HCT116 (cell line): ENCODE data around the gene SEC16A. TPM values are rescaled to one million over a fixed set of nuclear protein-coding genes. Genes with fewer than 3 reads are reported as not detected.
A peak's percentile ranks its signal among the peaks of the same experiment; 100 is the strongest.

Source experiments
- ATAC-seq: fragments of 200-7000 bp; cut with Tn5 transposase; 2 replicates; pipeline ENCODE4 v1.9.1; 2020; ENCODE audit warnings: mild to moderate bottlenecking, moderate library complexity
- BruUV-seq: library from RNA; stranded (reverse); fragments of 400-500 nt; replicated peaks from 2 replicates; lab custom pipeline; 2021; lab: Mats Ljungman, UMichigan
- CTCF ChIA-PET: fragments of 300-600 bp; sonication (Branson Sonifier 250); formaldehyde crosslinking; loops from one replicate; lab custom pipeline; 2021; ENCODE audit warnings: antibody characterized with exemption; lab: Charles Lee
- POLR2A ChIA-PET: fragments of 300-600, 350-600 bp; sonication (Branson Sonifier 250); formaldehyde crosslinking; loops from one replicate; lab custom pipeline; 2021; ENCODE audit warnings: antibody characterized with exemption; lab: Charles Lee
- RAD21 ChIA-PET, 2 experiments: fragments of 300-600 bp; sonication (Branson Sonifier 250); formaldehyde crosslinking; loops; one replicate each; lab custom pipeline; 2023; ENCODE audit warnings: low total read pairs in 2 of 2; ENCODE audit not compliant: uncharacterized antibody in 2 of 2, unreplicated experiment in 2 of 2, low non-redundant PET in 1 of 2; lab: Charles Lee
- DNase-seq: peaks from one replicate; pipeline ENCODE4 v3.0.0-alpha.2; 2010; ENCODE audit warnings: low read depth, low spot score
- H2AFZ ChIP-seq: fragments of 200-600 bp; shearing (Covaris generic), sonication (generic); 2 replicates; pipeline ENCODE4 v1.6.1; 2017; ENCODE audit warnings: low read depth, mixed run types, mixed read lengths, antibody characterized with exemption, low read length; ENCODE audit not compliant: poor library complexity, severe bottlenecking
- H3K27ac ChIP-seq: 2 replicates; pipeline ENCODE4 v1.5.1; 2012; ENCODE audit warnings: low read depth, low read length
- H3K27me3 ChIP-seq: fragments of 200-600 bp; sonication (generic); 2 replicates; pipeline ENCODE4 v1.6.1; 2016; ENCODE audit warnings: mixed run types, low read length, mixed read lengths; ENCODE audit not compliant: insufficient read depth
- H3K36me3 ChIP-seq, 2 experiments: fragments of 200-500 bp in 1 of 2; fragments of 200-600 bp in 1 of 2; sonication (Bioruptor generic) in 1 of 2; sonication (generic) in 1 of 2; 2 replicates each; pipeline versions ENCODE4 v1.5.1 to v1.6.1; 2014 to 2016; ENCODE audit warnings: low read length in 2 of 2, inconsistent platforms in 1 of 2, mixed read lengths in 1 of 2, mixed run types in 1 of 2; ENCODE audit not compliant: insufficient read depth in 2 of 2, control insufficient read depth in 1 of 2
- H3K4me1 ChIP-seq, 2 experiments: fragments of 200-600 bp in 1 of 2; sonication (generic) in 1 of 2; 2 replicates each; pipeline versions ENCODE4 v1.5.1 to v1.6.1; 2012 to 2017; ENCODE audit warnings: low read length in 2 of 2, inconsistent platforms in 1 of 2, mild to moderate bottlenecking in 1 of 2, mixed read lengths in 1 of 2, mixed run types in 1 of 2, moderate library complexity in 1 of 2; ENCODE audit not compliant: insufficient read depth in 2 of 2, control insufficient read depth in 1 of 2
- H3K4me2 ChIP-seq: fragments of 200-600 bp; sonication (generic); 2 replicates; pipeline ENCODE4 v1.6.1; 2017; ENCODE audit warnings: mixed run types, low read length, mixed read lengths
- H3K4me3 ChIP-seq, 2 experiments: fragments of 200-600 bp in 1 of 2; sonication (generic) in 1 of 2; replicated peaks in 1 of 2; 2 replicates each; pipeline ENCODE4 v1.5.1; 2011 to 2016; ENCODE audit warnings: low read length in 2 of 2, control low read depth in 1 of 2, low read depth in 1 of 2, mild to moderate bottlenecking in 1 of 2, mixed read lengths in 1 of 2, mixed run types in 1 of 2
- H3K79me2 ChIP-seq: fragments of 200-600 bp; sonication (generic); 2 replicates; pipeline ENCODE4 v1.6.1; 2017; ENCODE audit warnings: mild to moderate bottlenecking, mixed run types, low read length, moderate library complexity, mixed read lengths; ENCODE audit not compliant: insufficient read depth
- H3K9ac ChIP-seq: fragments of 200-600 bp; sonication (generic); 2 replicates; pipeline ENCODE4 v1.6.1; 2016; ENCODE audit warnings: low read length, mixed read lengths
- H3K9me2 ChIP-seq: fragments of 200-600 bp; sonication (generic), shearing (Covaris generic); 2 replicates; pipeline ENCODE4 v1.6.1; 2017; ENCODE audit warnings: mixed run types, mild to moderate bottlenecking, moderate library complexity; ENCODE audit not compliant: insufficient read depth
- H3K9me3 ChIP-seq, 2 experiments: fragments of 200-500 bp in 1 of 2; fragments of 200-600 bp in 1 of 2; sonication (Bioruptor generic) in 1 of 2; sonication (generic) in 1 of 2; 2 replicates each; pipeline ENCODE4 v1.6.1; 2014 to 2017; ENCODE audit warnings: low read length in 2 of 2, mixed read lengths in 2 of 2, inconsistent platforms in 1 of 2, low read depth in 1 of 2, mild to moderate bottlenecking in 1 of 2, mixed run types in 1 of 2, moderate library complexity in 1 of 2; ENCODE audit not compliant: control insufficient read depth in 1 of 2, insufficient read depth in 1 of 2
- H4K20me1 ChIP-seq: fragments of 200-600 bp; sonication (generic), shearing (Covaris generic); 2 replicates; pipeline ENCODE4 v1.6.1; 2017; ENCODE audit warnings: mixed run types, mild to moderate bottlenecking, moderate library complexity; ENCODE audit not compliant: insufficient read depth
- CEBPB ChIP-seq: IDR thresholded peaks from 2 replicates; pipeline ENCODE4 v1.6.1; 2012; ENCODE audit warnings: low read depth
- EGR1 ChIP-seq: IDR thresholded peaks from 2 replicates; pipeline ENCODE4 v1.6.1; 2012; ENCODE audit warnings: low read depth
- ELF1 ChIP-seq: IDR thresholded peaks from 2 replicates; pipeline ENCODE4 v1.6.1; 2012; ENCODE audit warnings: low read depth, borderline replicate concordance
- EZH2phosphoT487 ChIP-seq: fragments of 200-600 bp; IDR thresholded peaks from 2 replicates; pipeline ENCODE4 v1.6.1; 2018; ENCODE audit warnings: antibody characterized with exemption, borderline replicate concordance
- FOSL1 ChIP-seq: IDR thresholded peaks from 2 replicates; pipeline ENCODE4 v1.6.1; 2012; ENCODE audit warnings: low read depth
- POLR2AphosphoS5 ChIP-seq: IDR thresholded peaks from 2 replicates; pipeline ENCODE4 v1.6.1; 2011; ENCODE audit warnings: mild to moderate bottlenecking, low read depth, low read length, moderate library complexity
- SIN3A ChIP-seq: IDR thresholded peaks from 2 replicates; pipeline ENCODE4 v1.6.1; 2012; ENCODE audit warnings: low read depth
- SRF ChIP-seq: IDR thresholded peaks from 2 replicates; pipeline ENCODE4 v1.6.1; 2012; ENCODE audit warnings: low read depth
- TCF7L2 ChIP-seq: IDR thresholded peaks from 2 replicates; pipeline ENCODE4 v1.7.0; 2011; ENCODE audit warnings: borderline replicate concordance, inconsistent platforms; ENCODE audit not compliant: insufficient read depth, insufficient read length; ENCODE audit errors: extremely low read depth
- YY1 ChIP-seq: IDR thresholded peaks from 2 replicates; pipeline ENCODE4 v1.6.1; 2011; ENCODE audit warnings: low read length, low read depth, moderate library complexity, mild to moderate bottlenecking; ENCODE audit not compliant: insufficient replicate concordance; ENCODE audit errors: extremely low read depth
- ZNF274 ChIP-seq: fragments of 200-500 bp; sonication (Bioruptor generic); IDR thresholded peaks from 2 replicates; pipeline ENCODE4 v1.6.1; 2014; ENCODE audit warnings: mild to moderate bottlenecking, low read depth, low read length, inconsistent platforms
- intact Hi-C: fragments of 100-400 bp; cut with micrococcal nuclease; formaldehyde crosslinking; loops from 2 replicates; pipeline ENCODE4 v1.10.0; 2022
- total RNA-seq: library from RNA; stranded (reverse); gene quantifications from one replicate; pipeline ENCODE4 v1.2.1, GENCODE V29; 2021; ENCODE audit not compliant: unreplicated experiment
- TF ChIP-seq, protein P1 (sequence below): IDR thresholded peaks from 2 replicates; pipeline ENCODE4 v1.6.1; 2012
- TF ChIP-seq, protein P2 (sequence below): IDR thresholded peaks from 2 replicates; pipeline ENCODE4 v1.6.1; 2012
- TF ChIP-seq, protein P3 (sequence below): IDR thresholded peaks from 2 replicates; pipeline ENCODE4 v1.6.1; 2011; ENCODE audit warnings: mild to moderate bottlenecking, low read length, moderate library complexity; ENCODE audit not compliant: insufficient replicate concordance; ENCODE audit errors: extremely low read depth
- TF ChIP-seq, protein P4 (sequence below), 3 experiments: fragments of 200-600 bp in 1 of 3; sonication (generic) in 1 of 3; IDR thresholded peaks in 2 of 3; conservative IDR thresholded peaks in 1 of 3; 2 replicates each; pipeline ENCODE4 v1.5.1; 2012 to 2017; ENCODE audit warnings: low read depth in 2 of 3, low read length in 2 of 3, antibody characterized with exemption in 1 of 3, borderline replicate concordance in 1 of 3, control low read depth in 1 of 3, mild to moderate bottlenecking in 1 of 3, mixed read lengths in 1 of 3, mixed run types in 1 of 3, moderate library complexity in 1 of 3; ENCODE audit not compliant: insufficient read depth in 1 of 3

Gene SEC16A
- total RNA-seq, 1 experiment from 2014 or later: 49.8 TPM

DNA sequence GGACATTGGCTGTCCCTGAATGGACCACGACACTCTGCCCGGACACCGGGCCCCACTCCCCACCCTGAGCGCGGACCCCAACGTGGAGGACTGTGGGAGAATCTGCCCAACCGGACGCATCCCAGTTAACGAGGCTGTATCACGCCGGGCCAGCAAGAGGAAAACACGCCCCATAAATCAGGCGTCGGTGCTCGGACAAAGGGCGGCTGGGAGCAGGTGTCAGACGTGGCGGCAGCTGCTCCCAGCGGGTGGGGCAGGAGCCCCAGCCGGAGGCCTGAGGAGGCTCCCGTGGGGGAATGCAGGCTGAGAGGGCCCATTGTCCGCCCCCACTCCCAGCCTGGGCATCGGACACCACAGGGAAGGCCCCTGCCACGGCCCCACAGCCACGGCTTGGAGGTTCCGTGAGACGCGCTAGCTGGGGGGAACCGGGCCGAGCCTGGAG, 43.8 kb upstream of the SEC16A start:
- intact Hi-C loops: no loop called here
- no peaks in the 10 kb centered on the region for H3K36me3 ChIP-seq
- no peak overlapping the region for H3K9ac ChIP-seq
- no peak overlapping the region for H2AFZ ChIP-seq
- no peak overlapping the region for H3K4me3 ChIP-seq
- H3K27ac ChIP-seq: peak overlapping the region; percentile 65; the same call in 1 of the 2 replicates
- no peak for ATAC-seq
- TF ChIP-seq, protein P1, sequence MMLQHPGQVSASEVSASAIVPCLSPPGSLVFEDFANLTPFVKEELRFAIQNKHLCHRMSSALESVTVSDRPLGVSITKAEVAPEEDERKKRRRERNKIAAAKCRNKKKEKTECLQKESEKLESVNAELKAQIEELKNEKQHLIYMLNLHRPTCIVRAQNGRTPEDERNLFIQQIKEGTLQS: no peak
- TF ChIP-seq, protein P2, sequence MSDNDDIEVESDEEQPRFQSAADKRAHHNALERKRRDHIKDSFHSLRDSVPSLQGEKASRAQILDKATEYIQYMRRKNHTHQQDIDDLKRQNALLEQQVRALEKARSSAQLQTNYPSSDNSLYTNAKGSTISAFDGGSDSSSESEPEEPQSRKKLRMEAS: no peak
- TF ChIP-seq ZNF274 (no peak), CEBPB (no peak), TCF7L2 (no peak), SIN3A (no peak), YY1 (no peak), EGR1 (no peak), EZH2phosphoT487 (no peak), SRF (no peak), POLR2AphosphoS5 (no peak), FOSL1 (no peak), ELF1 (no peak)
- TF ChIP-seq, protein P3, sequence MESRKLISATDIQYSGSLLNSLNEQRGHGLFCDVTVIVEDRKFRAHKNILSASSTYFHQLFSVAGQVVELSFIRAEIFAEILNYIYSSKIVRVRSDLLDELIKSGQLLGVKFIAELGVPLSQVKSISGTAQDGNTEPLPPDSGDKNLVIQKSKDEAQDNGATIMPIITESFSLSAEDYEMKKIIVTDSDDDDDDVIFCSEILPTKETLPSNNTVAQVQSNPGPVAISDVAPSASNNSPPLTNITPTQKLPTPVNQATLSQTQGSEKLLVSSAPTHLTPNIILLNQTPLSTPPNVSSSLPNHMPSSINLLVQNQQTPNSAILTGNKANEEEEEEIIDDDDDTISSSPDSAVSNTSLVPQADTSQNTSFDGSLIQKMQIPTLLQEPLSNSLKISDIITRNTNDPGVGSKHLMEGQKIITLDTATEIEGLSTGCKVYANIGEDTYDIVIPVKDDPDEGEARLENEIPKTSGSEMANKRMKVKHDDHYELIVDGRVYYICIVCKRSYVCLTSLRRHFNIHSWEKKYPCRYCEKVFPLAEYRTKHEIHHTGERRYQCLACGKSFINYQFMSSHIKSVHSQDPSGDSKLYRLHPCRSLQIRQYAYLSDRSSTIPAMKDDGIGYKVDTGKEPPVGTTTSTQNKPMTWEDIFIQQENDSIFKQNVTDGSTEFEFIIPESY: no peak
- TF ChIP-seq, protein P4, sequence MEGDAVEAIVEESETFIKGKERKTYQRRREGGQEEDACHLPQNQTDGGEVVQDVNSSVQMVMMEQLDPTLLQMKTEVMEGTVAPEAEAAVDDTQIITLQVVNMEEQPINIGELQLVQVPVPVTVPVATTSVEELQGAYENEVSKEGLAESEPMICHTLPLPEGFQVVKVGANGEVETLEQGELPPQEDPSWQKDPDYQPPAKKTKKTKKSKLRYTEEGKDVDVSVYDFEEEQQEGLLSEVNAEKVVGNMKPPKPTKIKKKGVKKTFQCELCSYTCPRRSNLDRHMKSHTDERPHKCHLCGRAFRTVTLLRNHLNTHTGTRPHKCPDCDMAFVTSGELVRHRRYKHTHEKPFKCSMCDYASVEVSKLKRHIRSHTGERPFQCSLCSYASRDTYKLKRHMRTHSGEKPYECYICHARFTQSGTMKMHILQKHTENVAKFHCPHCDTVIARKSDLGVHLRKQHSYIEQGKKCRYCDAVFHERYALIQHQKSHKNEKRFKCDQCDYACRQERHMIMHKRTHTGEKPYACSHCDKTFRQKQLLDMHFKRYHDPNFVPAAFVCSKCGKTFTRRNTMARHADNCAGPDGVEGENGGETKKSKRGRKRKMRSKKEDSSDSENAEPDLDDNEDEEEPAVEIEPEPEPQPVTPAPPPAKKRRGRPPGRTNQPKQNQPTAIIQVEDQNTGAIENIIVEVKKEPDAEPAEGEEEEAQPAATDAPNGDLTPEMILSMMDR (IDR thresholded peaks at IDR 0.05 in 2 of 3, conservative IDR thresholded peaks at IDR 0.05 in 1 of 3; ENCODE audit: borderline replicate concordance in 1 of 3, insufficient read depth in 1 of 3, low read depth in 2 of 3, low read length in 2 of 3): no peak
- H3K4me2 ChIP-seq: no peak overlapping the region
- ChIA-PET RAD21 (no interaction called here), POLR2A (no interaction called here), CTCF (no interaction called here)
- no peak for DNase-seq
- H3K79me2 ChIP-seq: peaks cover 44% of the 10 kb centered on the region
- BruUV-seq: no TSS peak
- no peaks in the 10 kb centered on the region for H3K9me2 ChIP-seq
- H3K27me3 ChIP-seq: no peaks in the 10 kb centered on the region
- H3K9me3 ChIP-seq: no peaks in the 10 kb centered on the region
- peaks cover 29 to 44% of the 10 kb centered on the region in 2 experiments for H3K4me1 ChIP-seq
- H4K20me1 ChIP-seq: no peaks in the 10 kb centered on the region
